CD4-positive, alpha-beta T cell treated with Interleukin-2 at 100 ng/mL for 4 hours (primary cell): ENCODE results near the gene OTOF.

Experiments
- DNase-seq: peaks from one replicate; pipeline ENCODE4 v3.0.0-alpha.2; 2020; ENCODE audit warnings: low spot score

OTOF gene

GRCh38 chr2:26500406-26500805 lies 22.5 kb upstream of the OTOF start:
- no peak for DNase-seq

DNA sequence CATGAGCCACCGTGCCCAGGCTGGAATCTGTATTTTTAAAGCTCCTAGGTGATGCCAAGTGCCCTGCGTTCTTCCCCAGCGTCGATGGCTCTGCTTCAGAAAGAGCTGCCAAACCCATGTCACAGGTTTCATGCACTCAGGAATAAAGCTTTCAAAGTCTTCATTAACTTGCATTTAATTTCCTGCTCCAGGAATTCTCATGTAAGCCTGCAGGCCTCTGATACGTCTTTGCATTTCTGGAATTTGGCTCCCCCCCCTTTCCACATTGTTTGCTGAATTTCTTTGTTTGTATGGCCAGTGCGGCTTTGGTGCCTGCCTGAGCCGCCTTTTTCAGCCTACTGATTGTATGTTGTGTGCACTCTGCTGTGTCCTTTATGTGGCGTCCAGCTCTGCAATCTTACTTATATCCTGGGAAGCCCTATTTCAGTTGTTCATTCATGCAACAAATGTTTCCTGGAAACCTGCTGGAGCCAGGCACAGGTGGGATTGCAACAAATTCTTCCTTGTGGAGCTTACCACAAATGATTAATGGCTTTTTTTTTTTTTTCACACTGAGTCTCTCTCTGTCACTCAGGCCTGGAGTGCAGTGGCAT lies 17.9 kb upstream of the OTOF start:
- no peak for DNase-seq

DNA sequence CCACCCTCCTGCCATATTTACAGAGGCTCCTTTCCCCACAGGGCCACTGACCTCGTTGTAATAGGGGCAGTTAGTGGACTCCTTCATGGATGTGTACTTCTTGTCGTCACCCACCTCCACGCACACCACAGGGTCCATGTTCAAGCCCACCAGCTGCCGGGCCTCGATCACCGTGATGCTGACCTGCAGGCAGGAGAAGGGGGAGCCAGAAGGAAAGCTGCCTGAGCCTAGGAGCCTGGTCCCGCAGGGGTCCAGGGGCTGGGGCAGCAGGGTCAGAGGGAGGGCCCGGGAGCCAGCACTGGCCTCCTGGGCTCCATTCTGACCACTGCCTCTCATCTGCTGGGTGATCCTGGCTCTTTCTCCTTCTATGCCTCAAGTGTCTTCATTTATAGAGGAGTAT lies 17.0 kb upstream of the OTOF start:
- no peak for DNase-seq

GRCh38 chr2:26494199-26494598 lies 16.3 kb upstream of the OTOF start:
- DNase-seq, result no peak

DNA sequence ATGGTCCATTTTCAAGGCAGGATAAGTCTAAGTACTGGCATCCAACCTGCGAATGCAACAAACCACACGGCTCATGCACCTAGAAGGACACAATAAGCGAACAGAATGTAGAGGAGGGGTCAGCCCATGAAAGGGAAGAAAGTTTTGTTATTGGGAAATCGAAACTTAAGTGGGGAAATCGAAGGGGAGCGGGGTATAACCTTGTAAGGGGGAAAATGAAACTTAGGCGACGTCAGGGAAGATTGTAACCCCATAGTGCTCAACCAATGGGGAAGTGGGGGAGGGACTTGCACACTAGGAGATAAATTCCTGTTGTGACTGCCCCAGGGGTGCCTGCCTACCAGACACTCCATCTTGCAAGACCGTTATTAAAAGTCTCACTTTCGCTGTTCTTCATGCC lies 15.6 kb upstream of the OTOF start:
- no peak for DNase-seq

DNA sequence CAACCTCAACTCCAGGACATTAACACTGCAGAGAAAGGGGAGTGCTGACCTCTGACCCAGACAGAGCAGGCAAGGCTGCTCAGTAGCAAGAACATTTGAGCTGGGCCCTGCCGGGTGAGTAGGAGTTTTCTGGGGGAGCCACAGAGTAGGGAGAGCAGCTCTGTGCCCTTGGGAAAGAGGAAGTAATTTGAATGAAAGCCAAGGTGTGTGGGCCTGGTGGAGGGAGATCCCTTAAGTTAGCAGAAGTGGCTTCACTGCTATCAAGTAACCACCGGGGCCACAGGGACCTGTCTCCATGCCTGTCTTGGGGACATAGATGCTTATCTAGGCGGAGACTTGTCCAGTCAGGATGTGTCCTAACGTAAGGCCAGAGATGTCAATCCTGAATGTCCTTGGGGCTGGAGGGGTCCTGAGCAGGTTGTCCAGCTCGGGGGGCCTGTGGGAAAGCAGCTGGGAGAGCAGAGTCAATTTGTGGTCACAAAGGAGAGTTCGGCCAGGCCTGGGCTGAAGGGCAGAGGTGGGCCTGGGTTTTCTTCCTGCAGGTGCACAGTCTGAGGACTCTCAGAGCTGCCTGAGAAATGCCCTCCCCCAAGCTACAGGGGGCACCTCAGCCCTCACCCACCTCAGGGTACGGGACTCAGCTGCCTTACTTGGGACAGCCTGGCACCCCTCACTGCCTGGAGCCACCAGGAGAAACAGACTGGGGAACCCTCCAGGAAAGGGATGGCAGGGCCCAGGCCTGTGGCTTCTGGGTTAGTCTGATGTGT lies 15.0 kb upstream of the OTOF start:
- no peak for DNase-seq

DNA sequence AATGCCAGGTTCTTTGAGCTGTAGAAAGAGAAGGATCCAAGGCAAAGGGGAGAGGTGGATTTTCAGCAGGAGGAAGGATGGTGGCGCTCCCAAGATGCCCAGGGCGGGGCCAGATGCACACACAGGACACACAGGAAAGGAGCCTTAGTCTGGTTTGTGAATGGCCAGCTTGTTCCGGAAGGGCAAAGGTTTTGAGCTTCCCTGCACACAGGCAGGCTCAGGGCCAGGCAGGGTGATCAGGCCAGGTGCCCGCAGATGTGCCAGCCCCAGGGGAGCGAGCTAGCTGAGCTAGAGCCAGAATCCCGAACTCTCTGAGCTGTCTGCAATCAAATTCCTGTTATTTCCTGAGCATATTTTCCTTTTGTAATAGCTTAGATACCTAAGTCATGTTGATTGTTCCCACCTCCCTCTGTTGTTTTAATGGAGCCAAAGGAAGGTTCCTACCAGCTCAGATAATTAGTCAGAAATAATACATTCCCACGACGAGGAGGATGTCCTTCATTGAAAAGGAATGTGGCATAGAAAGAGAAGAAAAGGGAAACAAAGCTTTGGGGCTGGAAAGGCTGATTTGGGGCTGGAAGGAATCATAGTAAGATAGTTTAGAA lies 13.7 kb upstream of the OTOF start:
- no peak for DNase-seq

DNA sequence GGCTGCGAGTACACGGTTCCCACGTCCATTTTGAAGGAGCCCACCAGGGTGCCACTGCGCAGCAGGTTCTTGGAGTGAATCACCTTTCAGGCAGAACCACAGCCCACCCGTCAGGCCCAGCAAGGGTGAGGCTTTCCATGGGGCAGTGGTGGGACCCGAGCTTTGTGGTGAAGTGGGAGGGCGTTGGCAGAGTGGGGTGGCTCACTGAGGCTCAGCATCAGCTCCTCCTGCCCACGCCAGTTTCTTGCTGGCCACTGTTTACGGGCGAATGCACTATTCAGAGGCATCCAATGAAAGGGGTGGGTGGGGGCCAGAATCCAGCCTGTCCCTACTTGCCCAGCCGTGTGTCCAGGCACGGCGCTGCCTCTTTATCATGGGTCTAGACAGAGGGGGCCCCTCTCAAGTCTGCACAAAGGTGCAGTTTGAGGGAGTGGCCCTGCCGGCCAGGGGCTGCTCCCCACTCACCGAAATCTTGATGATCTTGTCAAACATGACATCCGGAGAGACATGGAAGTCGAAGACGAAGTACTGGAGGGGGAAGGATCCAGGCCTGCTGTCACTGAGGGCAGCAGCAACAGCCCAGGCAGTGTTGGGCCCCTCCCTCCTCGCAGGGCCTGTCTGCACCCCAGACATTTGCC lies 11.4 kb upstream of the OTOF start:
- DNase-seq, result no peak

DNA sequence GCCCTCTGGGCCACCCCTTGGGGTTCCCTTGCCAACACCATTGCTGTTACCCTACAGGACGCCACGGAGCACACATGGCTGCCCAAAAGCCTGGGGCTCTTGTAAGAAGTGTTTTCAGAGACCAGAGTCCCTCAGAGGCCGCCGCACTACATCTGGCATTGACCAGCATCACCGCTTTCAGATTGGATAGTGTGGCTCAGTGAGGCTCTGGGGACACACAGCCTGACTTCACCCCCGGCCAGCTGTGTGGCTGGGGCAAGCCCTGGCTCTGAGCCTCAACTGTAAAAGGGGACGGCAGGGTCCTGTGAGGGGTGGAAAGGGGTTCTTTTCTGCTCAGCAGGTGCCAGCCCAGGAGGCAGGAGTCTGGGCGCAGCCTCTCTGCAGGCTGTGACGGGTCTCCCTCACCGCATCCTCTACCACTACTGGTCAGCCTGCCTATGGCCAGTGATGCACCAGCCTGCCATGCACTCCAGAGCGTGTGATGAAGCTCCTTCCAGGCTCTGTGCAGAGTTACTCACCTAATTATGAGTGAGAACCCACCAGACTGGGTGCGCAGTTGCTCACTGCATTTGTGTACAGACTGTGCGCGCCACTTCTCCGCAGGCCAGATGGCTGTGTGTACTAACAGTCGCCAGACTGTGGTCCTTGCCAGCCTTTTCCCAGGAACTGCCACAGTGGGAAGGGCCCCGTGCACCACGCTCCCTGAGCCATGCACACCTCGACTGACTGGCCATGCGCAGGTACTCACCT lies 10.7 kb upstream of the OTOF start:
- DNase-seq, result no peak

DNA sequence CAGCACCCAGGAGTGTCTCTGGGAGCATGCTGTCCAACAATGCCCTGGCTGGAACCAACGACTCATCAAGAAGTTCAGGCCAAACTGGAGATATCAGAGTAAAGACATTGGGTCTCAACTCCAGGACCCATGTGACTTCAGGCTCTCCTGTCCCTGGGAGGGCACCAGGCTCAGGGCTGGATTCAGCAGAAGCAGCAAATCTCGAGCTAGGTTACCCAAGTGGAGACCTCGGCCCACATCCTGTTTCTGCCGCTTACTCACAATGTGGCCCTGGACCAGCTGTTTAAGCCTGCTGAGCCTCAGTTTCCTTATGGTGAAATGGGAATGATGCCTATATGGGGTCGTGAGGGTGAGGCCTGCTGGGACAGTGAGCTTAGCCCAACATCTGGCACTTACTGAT lies 9.3 kb upstream of the OTOF start:
- DNase-seq, result no peak

DNA sequence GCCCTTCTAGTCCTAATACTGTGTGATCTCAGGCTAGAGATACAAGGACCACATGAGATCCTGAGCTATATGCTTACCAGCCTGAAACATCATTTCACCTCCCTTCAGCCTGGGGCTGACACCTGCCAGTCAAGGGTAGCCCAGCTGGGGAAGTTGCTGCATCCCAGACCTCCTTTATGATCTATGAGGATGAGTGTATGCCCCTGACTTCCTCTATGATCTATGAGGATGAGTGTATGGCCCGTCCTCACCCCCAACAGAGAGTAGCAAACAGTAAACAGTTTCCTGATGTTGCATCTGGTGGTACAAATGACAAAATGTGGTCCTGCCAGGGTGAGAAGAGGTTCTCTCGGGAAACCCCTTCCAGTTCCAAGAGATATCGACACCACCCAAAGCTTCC lies 8.9 kb upstream of the OTOF start:
- DNase-seq, result no peak

DNA sequence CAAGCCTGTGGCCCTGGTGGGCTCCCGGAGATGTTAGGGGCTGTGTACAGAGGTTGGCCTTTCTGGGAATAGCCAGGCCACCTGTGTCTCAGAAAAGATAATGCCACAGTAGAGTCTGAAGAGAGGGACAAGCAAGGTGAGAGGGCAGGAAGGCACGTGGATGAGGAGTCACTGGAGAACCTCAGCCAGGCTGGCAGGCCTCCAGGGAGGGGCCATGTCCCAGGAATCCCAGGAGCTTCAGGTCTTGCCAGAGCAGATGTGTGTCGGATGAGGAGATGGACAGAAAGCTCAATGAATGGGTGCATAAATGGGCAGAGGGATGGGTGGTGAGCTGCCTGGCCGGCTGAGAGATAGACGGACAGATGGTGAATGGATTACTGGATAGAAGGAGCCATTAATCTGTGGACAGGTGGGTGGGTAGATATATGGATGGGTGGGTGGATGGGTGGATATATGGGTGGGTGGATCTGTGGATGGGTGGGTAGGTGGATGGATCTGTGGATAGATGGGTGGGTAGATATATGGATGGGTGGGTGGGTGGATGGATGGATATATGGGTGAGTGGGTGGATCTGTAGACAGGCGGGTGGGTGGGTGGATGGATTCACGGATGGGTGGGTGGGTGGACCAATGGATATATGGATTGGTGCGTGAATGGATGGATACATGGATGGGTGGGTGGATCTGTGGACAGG lies 7.9 kb upstream of the OTOF start:
- DNase-seq, result no peak

- no peak for DNase-seq
Measured at GRCh38 chr2:26485099-26485498, 7.2 kb upstream of the OTOF start.

GRCh38 chr2:26484579-26484978 lies 6.7 kb upstream of the OTOF start:
- no peak for DNase-seq

DNA sequence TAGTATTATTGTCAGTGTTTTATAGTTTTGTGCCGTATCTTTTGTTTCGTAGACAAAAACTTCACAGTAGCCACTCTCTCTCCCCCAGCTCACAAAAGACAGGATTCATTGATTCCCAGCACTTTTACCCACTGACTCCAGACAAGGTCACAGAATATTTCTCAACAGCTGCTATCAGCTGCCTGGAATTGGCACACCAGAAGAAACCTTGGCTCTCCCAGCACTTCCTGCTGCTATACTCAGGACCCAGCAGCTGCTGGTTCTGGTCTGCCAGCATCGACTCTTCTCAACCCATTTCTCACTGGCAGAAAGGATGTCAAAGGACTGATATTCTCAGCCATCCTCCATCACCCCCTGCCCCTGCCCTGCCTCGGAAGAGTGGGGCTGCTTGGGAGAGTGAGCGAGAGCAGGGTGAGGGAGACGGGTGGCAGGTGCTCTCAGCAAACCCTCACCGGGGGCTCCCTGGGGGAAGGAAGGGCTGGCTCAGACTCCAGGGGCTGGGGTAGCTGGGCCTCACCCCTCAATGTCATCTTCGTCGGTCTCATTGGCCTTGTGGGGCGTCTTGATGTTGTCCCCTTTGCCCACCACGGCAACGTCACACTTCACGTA lies 6.1 kb upstream of the OTOF start:
- DNase-seq, result no peak

GRCh38 chr2:26483516-26483915 lies 5.6 kb upstream of the OTOF start:
- DNase-seq, result no peak

DNA sequence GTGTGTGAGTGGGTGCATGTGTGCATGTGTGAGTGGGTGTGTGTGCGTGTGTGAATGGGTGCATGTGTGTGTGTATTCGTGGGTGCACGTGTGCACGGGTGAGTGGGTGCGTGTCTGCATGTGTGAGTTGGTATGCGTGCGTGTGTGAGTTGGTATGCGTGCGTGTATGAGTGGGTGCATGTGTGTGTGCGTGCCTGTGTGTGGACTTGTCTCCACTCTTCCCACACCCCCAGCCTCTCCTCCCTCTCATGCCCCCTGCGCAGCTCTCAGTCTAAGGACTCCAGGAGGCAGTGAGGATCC lies 5.1 kb upstream of the OTOF start:
- DNase-seq, result no peak

- no peak for DNase-seq
Measured at GRCh38 chr2:26482211-26483026, 4.5 kb upstream of the OTOF start.

GRCh38 chr2:26481706-26482105 lies 3.8 kb upstream of the OTOF start:
- DNase-seq, result no peak

GRCh38 chr2:26480566-26481423 lies 2.9 kb upstream of the OTOF start:
- no peak for DNase-seq
